Kidney epithelial cell (primary cell): ENCODE results near the gene INSYN1. TPM values are rescaled to one million over a fixed set of nuclear protein-coding genes. Genes with fewer than 3 reads are reported as not detected.
"Not testable (repeated sequence)": the region's sequence is repeated elsewhere in the genome, so short reads cannot be mapped to it uniquely, and the experiment has no call there.

Experiments used
- DNase-seq: peaks from one replicate; pipeline ENCODE4 v3.0.0-alpha.2; 2010; ENCODE audit warnings: low read depth
- H3K27me3 ChIP-seq: 2 replicates; pipeline ENCODE4 v1.6.0; 2011; ENCODE audit warnings: low read length; ENCODE audit not compliant: control insufficient read depth, insufficient read depth
- H3K36me3 ChIP-seq: 2 replicates; pipeline ENCODE4 v1.5.1; 2011; ENCODE audit warnings: low read length; ENCODE audit not compliant: control insufficient read depth, insufficient read depth
- H3K4me3 ChIP-seq: 2 replicates; pipeline ENCODE4 v1.5.1; 2011; ENCODE audit warnings: low read depth, mild to moderate bottlenecking, control low read depth, low read length
- total RNA-seq: library from RNA; depleted of rRNA; stranded (reverse); fragments of >200 nt; gene quantifications from 2 replicates; pipeline ENCODE4 v1.2.3, GENCODE V29; 2015
- TF ChIP-seq, protein P1 (sequence below): IDR thresholded peaks from 2 replicates; pipeline ENCODE4 v1.5.1; 2011; ENCODE audit warnings: mild to moderate bottlenecking, moderate library complexity, low read length, control low read depth, inconsistent platforms; ENCODE audit not compliant: insufficient read depth, poor library complexity, severe bottlenecking

The INSYN1 gene
- total RNA-seq, 1 donor from 2014 or later, result 1.3 TPM

- H3K36me3 ChIP-seq, result no peaks in the 10 kb centered on the region
- TF ChIP-seq, protein P1, sequence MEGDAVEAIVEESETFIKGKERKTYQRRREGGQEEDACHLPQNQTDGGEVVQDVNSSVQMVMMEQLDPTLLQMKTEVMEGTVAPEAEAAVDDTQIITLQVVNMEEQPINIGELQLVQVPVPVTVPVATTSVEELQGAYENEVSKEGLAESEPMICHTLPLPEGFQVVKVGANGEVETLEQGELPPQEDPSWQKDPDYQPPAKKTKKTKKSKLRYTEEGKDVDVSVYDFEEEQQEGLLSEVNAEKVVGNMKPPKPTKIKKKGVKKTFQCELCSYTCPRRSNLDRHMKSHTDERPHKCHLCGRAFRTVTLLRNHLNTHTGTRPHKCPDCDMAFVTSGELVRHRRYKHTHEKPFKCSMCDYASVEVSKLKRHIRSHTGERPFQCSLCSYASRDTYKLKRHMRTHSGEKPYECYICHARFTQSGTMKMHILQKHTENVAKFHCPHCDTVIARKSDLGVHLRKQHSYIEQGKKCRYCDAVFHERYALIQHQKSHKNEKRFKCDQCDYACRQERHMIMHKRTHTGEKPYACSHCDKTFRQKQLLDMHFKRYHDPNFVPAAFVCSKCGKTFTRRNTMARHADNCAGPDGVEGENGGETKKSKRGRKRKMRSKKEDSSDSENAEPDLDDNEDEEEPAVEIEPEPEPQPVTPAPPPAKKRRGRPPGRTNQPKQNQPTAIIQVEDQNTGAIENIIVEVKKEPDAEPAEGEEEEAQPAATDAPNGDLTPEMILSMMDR, result no peak
- H3K27me3 ChIP-seq, result peaks cover 3% of the 10 kb centered on the region
- no peak overlapping the region for H3K4me3 ChIP-seq
- DNase-seq, result no peak
Observed at GRCh38 chr15:73796331-73796831, 43.2 kb upstream of the INSYN1 start.

DNA sequence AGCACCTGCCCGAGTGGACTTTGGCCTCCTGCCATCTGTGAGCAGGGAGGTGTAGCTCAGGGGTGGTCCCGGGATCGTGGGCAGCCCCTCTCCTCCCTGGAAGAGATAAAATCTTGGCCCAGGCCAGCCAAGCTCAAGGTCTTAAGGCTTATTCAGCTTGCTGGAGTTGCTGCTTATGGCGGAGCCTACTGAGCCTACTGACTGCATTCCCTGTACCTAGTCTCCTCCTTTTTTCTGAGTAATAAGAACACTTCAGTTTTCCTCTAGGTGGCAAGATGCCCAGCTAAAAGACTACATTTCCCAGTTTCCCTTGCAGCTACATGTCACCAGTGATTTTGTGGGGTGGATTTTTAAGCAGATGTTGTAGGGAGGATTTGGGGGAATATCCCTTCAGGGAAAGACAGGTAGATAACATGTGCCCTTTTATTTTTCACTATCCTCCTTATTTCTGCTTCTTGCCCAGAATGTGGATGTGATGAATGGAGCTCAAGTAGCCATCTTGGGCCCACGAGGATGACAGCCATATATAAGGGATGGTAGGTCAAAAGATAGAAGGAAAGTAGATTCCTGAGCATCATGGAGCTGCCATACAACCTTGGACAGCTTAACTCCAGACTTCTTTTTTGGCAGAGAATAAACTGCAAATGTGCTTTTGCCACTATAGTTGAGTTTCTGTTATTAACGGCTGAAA is 41.4 kb upstream of the INSYN1 start:
- DNase-seq, result no peak
- TF ChIP-seq, protein P1, result no peak
- Histone ChIP-seq H3K27me3 (peaks cover 3% of the 10 kb centered on the region), H3K4me3 (no peak overlapping the region), H3K36me3 (no peaks in the 10 kb centered on the region)

- H3K4me3 ChIP-seq, H3K27me3 ChIP-seq, DNase-seq, H3K36me3 ChIP-seq: not testable (repeated sequence)
Observed at GRCh38 chr15:73792899-73793541, 39.9 kb upstream of the INSYN1 start.

- TF ChIP-seq, protein P1, result no peak
- Histone ChIP-seq H3K36me3 (no peaks in the 10 kb centered on the region), H3K27me3 (peaks cover 3% of the 10 kb centered on the region), H3K4me3 (no peak overlapping the region)
- no peak for DNase-seq
Observed at GRCh38 chr15:73792415-73792814, 39.3 kb upstream of the INSYN1 start.

GRCh38 chr15:73789521-73790240 is 36.5 kb upstream of the INSYN1 start:
- no peak overlapping the region for H3K4me3 ChIP-seq
- H3K27me3 ChIP-seq, result no peaks in the 10 kb centered on the region
- H3K36me3 ChIP-seq, result no peaks in the 10 kb centered on the region
- TF ChIP-seq, protein P1, result no peak
- DNase-seq, result no peak

DNA sequence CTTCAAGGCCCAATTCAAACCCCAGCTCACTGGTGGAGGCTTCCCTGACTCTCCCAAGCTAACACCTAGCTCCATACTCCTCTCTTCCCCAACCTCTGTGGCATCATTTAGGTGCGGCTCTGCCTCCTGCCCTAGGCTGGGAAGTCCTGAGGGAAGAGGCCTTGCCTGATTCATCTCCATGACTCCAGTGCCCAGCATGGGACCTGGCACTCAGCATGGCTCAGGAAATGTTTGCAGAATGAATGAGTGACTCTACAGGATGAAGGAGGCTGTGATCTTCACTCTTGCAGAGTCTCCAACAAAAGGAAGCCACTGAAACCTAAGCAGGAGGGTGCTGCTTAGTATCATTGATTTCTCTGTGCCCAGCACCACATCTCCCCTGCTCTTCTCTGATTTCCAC is 34.5 kb upstream of the INSYN1 start:
- DNase-seq, result no peak
- Histone ChIP-seq H3K4me3 (no peak overlapping the region), H3K36me3 (no peaks in the 10 kb centered on the region), H3K27me3 (no peaks in the 10 kb centered on the region)
- TF ChIP-seq, protein P1, result no peak
